Activated CD8-positive, alpha-beta T cell treated with anti-CD3 and anti-CD28 coated beads for 36 hours (primary cell): Measurements from ENCODE around the gene FGD1. TPM values are rescaled to one million over a fixed set of nuclear protein-coding genes. Genes with fewer than 3 reads are reported as not detected.

Experiments
- total RNA-seq, 2 experiments: library from RNA; stranded (reverse); gene quantifications; one replicate each; pipeline ENCODE4 v1.2.3, GENCODE V29; 2021

The FGD1 gene
- total RNA-seq, 2 experiments from 2014 or later: 0.07 TPM

Other genes with a start within 250 kb of the FGD1 start
- gene WNK3, start 138.2 kb downstream of the FGD1 start, total RNA-seq: under 1 TPM; 0.45 to 0.47 TPM
- 10 to 100 TPM; 31.2 to 32.5 TPM for gene TSR2, start 55.8 kb downstream of the FGD1 start, total RNA-seq
- 10 to 100 TPM; 65.4 to 69.6 TPM for gene GNL3L, start 34.0 kb upstream of the FGD1 start, total RNA-seq